ENCODE measurements around the gene ABCB1.
"Not testable (repeated sequence)": the region's sequence is repeated elsewhere in the genome, so short reads cannot be mapped to it uniquely, and the experiment has no call there.

The ABCB1 gene

DNA sequence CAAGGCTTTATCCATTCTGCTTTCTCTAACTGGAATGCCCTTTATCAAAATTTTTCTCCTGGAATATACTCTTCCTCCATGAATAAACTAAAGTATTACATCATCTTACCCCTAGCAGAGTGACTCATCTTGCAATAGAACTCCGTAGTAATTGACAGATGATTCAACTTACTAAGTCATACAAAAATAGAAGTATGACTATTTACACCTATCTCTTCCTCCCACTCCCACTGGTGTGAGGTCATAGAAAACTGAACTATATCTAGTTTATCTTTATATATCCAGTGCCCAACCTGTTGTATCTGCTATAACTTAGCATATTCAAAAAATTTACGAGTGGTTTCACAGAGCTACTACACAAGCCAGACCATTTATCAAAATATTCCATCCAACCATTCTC, 26.1 kb downstream of the ABCB1 start:
- DNase-seq = no peak

DNA sequence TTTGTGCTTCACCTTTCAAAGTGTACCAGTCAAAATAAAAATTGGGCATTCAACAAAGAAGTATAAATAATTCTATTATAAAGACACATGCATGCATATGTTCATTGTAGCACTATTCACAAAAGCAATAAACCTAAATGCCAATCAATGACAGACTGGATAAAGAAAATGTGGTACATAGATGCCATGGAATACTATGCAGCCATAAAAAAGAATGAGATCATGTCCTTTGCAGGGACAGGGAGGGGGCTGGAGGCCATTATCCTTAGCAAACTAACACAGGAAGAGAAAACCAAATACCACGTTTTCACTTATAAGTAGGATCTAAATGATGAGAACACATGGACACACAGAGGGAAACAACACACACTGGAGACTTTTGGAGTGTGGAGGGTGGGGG, 28.2 kb downstream of the ABCB1 start:
- DNase-seq = not testable (repeated sequence)

DNA sequence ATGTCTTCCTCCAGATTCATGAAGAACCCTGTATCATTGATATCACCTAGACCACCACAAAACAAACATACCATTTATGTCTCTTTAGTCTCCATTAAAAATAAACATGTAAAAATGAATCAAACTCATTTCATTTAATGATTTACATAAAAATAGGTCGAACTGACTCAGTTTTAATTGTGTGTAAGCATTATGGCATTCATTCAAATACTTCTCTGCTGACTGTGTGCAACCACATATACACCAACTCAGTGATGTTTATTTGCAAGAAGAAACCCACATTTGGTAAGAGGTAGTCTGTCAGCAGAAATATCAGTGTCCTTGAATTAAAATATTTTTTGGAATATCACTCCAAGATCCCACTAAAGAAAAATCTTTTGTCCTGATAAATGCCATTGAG, 30.5 kb downstream of the ABCB1 start:
- DNase-seq = no peak

DNA sequence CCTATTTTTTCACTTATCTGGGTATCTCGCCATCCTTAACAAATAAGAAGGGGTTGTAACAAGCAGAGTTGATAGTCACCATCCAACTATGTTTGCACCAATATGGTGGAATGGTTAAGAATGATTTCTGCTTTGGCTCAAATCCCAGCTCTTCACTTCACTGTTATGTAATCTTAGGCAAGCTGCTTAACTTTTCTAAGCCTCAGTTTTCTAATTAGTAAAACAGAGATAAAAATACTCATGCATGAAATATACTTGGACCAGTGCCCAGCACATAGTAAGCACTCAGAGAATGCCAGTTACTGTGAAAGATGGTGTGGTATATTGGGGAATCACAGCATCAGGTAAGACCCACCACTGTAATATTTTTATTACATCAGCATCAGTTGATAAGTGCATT, 33.6 kb downstream of the ABCB1 start:
- no peak for DNase-seq

DNA sequence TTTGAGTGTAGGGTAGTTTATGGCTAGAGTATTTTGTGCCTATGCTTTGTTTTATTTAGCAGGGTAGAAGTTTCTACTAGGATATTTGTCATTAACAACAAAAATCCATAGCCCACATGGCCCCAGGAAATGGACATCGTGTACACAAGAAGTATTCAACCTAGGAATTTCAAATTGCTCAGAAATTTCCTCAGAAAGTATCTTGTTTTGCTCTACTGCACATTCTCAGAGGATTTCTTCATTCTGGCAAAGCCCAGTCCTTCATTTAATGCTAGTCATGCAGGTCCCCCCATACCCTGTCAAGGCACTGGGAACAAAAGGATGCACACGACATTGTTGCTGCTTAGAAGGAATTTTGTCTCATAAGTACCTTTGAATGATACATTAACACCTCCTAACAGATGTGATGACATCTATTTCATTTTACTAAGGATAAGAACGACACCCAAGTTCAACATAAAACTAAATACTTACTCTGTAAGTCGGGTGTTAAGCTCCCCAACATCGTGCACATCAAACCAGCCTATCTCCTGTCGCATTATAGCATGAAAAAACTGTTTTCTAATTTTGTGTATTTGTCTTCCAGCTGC, 34.3 kb downstream of the ABCB1 start:
- no peak for DNase-seq

DNA sequence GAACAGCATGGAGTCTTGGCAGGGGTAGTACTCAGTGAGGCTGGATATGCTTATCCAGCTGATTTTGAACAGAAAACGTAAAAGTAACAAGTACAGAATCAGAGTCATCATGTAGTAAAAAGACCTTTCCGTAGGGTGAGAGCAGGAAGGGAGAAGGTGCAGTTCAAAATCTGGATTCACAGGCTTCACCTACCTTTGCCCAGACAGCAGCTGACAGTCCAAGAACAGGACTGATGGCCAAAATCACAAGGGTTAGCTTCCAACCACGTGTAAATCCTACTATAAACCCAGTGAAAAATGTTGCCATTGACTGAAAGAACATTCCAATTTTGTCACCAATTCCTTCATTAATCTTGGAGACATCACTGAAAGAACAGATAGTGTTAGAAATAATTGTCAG, 34.8 kb downstream of the ABCB1 start:
- DNase-seq = no peak

DNA sequence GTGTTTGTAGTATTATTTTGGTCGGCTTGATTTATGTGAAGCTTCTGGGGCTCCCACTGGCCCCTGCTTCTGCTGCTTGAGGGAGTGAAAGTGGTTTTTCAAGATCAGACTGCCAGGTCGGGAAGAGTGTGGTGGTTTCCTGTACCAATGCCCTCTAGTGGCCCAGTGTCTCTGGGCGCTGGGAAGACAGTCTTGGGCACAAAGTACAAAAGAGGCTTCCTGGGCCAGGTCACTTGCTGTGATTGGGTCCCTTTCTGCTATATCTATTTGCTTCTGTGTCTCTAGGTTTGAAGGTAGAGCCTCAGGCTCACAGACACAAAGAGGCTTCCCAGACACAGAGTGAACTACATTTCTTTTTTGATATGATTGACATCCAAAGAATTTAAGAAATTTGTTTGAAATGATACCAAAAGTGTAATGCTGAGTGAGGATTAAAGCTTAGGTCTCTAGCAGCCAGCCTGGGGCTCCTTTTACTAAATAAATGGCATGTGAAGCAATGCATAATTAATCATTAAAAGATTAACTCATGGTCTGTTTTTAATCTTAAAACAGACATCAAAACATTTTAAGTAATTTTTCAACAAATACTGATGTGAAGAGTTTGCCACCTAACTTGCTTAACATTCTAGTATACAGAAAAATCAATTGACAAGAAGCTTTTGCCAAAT, 36.3 kb downstream of the ABCB1 start:
- no peak for DNase-seq

DNA sequence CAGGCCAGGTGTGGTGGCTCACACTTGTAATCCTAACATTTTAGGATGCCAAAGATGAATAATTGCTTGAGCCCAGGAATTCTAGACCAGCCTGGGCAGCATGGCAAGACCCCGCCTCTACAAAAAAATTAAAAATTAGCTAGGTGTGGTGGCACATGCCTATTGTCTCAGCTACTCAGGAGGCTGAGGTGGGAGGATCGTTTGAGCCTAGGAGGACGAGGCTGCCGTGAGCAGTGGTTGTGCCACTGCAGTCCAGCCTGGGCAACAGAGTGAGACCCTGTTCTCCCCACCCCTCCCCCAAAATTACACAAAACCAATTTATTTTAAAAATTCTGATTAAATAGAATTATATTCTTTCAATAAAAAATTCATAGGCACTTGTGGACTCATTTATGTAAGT, 39.0 kb downstream of the ABCB1 start:
- DNase-seq = no peak

DNA sequence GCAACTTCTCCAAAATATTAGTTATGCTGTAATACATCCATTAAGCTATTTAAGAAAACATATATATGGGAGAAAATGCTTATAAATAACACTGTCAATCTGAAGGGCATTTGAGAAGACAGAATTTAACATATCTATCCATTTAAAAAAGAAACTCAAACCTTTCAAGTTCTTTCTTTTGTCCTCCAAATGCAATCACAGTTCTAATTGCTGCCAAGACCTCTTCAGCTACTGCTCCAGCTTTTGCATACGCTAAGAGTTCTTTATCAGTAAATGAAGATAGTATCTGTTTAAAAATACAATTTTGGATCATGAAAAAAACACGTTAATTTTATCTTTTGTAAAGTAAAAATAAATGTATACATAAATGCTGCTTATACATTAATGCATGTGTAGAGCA, 39.6 kb downstream of the ABCB1 start:
- no peak for DNase-seq

DNA sequence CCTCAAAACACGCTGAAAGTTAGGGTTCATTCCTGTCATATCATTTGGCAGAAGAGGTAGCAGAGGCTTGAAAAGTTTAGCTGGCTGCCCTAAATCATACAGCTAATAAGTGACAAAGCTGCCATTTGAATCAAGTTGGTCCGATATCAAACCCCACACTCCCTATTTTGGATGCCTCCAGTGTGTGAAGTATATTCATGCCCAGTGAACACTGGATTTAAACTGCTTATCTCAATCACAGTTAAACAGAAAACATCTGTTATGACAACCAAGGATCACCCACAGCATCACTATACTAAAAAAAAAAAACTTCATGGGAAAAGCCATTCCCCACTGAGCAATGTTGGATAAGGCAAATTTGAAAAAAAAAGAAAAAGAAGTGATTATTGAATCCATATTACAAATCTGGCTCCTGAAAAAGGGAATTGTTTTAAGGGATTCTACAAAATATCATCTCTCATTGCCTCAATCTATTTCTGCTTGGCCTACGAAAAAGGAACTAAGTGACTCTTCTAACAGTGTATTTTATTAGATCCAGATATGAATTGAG, 48.3 kb downstream of the ABCB1 start:
- no peak for DNase-seq

DNA sequence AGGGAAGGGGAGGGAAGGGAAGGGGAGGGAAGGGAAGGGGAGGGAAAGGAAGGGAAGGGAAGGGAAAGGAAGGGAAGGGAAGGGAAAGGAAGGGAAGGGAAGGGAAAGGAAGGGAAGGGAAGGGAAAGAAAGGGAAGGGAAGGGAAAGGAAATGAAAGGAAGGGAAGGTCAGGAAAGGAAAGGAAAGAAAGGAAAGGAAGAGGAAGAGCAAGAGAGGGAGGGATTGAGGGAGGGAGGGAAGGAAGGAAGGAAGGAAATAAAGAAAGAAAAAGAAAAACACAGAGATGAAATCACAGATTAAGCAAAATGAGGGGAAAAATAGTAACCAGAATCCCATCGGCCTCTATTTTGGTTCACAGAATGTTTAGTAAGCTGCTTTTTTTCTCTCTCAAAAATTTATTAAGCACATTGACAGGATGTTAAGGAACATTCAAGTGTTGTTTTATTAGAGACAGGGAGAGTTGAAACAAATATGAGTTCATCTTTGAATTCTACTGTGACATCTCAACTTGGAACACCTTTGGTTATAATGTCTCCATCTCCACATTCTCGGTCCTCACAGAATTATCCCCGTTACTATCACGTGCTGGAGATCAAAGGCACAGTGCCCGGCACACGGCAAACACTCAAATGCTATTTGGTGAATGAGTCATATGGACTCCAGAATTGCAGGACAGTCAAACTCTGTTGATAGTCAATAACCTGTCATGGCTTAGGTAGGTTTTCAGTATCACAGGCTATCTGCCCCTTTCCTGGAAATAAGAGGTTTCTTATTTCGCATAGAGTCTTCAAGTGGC, 52.4 kb downstream of the ABCB1 start:
- no peak for DNase-seq

DNA sequence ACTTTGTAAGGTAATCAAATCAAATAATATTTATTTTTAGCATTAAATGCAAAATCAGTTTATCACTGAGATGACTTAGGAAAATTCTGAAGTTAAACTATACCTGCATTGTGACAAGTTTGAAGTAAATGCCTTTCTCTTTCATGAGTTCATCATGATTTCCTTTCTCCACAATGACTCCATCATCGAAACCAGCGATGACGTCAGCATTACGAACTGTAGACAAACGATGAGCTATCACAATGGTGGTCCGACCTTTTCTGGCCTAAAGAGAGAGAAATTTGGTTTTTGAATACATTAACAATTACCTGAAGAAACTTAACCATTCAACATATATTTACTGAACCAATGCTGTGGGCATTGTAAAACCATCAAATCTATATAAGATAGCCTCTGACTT, 54.9 kb downstream of the ABCB1 start:
- DNase-seq = no peak

DNA sequence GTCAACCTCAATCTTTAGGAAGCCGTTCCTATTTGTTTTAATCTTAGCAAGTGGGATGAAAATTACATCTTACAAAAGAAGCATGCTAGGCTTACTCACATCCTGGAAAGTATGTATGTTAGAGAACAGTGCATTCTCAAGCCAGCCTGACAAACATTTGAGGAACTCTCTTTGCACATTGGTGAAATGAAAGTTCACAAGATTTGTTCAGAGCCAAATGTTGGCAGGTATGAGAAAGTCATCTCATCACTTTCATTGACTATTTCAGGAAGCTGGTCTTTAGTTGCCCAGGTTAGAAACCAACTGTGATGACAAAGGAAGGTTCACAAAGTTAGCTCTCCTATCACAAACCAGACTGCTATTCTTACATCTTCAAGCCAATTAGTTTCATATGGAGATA, 57.1 kb downstream of the ABCB1 start:
- no peak for DNase-seq

DNA sequence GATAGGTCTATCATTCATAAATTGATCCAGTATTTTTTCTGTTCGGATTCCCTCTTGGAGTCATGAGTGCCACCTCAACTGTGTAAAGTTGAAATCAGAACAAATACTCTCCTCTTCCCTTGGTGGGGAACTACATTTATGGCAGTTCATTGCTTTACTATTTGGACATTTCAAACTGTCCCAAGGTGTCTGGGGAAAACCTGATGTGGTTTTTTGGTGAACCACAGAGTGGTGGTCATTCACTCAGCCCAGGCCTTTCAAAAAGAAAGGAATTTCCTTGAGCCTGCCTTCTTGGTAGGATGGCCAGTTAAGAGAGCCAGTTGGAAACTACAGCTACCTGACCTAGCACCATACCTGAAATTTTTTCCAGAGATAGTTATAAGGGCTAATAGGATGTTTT, 59.0 kb downstream of the ABCB1 start:
- no peak for DNase-seq

DNA sequence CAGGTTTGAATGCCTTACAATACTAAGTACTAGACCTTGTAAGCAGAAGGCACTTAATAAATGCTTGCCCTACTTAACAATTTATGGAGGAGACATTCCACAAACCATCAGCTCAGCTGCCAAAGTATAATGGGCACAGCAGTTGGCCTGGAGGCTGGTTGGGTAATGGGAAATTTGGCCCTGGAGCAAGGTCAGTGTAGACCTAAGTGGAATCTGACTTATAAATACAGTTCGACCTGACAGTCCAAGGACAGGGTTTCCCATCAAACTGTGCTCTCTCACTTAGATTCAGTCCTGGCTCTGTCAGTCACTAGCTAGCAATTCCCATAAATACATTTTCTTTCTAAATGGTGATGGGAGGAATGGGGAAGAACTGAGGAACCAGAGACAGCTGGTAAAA, 62.6 kb downstream of the ABCB1 start:
- DNase-seq = no peak

DNA sequence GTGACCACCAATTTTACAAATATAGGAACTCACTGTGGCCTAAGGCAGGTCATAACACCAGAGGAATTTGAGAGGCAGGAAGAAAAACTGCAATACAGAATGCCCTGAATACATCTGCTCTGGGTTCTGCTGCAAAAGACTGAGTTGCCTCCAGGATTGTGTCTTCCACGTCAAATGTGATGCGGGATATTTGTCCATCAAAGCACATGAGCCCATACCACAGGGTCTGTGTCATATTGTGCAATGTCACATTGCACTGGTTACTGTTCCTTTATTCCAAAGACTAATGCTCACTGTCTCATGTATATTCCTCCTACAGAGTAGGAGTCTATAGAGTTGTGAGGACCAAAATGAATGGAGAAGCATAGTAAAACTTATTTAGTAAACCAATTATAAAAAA, 66.6 kb downstream of the ABCB1 start:
- DNase-seq = no peak

DNA sequence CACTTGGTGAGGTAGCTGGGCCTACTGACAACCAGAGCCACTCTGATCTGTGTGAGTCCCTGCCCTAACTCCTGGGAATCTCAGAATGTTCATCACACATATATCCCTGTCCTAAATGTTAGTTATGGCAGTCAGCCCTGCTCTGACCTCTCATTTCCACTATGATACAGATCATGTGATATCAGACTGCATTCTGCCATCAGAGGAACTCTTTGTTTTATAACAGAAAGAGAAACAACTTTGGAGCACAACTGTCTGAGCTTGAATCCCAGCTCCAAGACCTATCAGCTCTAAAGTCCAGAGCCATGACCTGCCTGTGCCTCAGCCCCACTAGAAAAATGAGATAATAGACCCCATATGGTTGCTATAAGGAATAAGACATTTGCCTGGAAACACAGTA, 70.6 kb downstream of the ABCB1 start:
- DNase-seq = no peak

DNA sequence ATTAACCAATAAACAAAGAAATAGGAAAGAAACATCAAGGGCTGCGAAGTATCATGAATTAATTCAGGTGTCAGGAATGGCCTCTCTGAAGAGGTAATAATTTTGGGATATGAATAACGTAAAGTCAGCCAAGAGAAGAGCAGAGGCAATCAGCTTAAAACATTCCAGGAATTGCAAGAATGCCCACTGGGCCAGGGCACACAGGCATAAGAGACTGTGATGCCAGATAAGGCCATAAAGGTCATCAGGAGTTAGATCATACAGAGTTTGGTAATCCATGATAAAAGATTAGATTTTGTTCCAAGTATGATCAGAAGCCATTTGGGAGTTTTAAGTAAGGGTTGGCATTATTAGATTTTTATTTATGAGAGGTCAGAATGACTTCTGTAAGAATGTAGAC, 72.0 kb downstream of the ABCB1 start:
- DNase-seq = no peak

DNA sequence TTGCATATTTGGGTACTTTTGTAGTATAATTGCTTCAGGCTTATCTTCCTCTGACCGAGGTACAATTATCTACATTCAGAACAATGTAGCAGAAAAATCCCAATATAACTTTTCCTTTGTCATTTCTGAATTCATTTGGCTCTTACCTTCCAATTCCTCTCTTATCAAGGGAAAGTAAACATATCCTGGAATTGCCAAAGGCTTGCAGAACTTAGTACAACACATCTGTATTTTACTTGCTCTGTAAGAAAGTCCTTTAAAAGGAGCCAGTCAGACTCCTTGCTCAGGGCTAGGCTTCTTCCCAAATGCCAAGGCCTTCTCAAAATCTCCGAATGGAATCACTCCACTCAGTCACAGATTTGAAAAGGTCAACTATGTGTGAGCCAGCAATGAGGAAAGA, 81.9 kb downstream of the ABCB1 start:
- DNase-seq = no peak

DNA sequence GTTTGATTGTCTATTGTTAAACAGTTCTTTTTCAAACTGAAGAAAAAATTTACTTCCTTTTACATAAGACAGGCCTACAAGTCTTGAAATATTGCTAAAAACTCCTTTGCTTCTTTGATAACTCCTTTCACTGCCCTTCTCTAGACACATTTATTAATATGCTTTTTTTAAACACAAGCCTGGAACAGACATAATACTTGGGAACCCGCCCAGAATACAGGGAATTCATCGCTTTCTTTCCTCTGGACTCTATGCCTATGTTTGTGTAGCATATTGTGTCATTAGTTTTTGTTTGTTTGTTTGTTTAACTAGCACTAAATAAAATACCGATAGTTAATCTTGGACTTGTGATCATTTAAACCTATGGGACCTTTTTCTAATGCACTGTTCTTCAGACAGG, 82.8 kb downstream of the ABCB1 start:
- DNase-seq = no peak

DNA sequence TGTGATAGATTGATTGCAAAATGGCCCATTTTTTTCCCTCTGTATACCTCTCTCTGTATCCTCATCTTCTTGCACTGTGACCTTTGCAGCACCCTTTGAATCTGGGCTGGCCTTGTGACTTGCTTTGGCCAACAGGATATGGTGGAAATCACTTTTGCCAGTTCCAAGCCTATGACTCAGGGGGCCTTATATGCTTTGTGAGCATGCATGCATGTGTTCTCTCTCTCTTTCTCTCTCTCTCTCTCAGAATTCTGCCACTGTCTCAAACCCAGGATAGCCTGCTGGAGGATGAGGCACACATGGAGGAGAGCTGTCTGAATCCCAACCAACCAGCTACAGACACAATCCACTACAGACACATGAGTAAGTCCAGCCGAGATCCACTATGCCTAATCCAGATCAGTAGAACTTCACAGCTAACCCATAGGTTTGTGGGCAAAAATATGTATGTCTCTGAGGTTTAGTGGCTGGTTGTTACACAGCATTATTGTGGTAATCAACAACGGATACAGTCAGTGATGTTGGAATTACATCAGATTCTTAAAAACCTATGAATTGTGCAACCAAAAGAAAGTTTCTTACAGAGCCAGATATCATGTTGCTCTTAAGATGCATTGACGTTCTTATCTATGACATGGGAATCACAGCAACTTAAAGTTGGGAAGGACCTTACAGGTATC, 83.4 kb downstream of the ABCB1 start:
- no peak for DNase-seq

DNA sequence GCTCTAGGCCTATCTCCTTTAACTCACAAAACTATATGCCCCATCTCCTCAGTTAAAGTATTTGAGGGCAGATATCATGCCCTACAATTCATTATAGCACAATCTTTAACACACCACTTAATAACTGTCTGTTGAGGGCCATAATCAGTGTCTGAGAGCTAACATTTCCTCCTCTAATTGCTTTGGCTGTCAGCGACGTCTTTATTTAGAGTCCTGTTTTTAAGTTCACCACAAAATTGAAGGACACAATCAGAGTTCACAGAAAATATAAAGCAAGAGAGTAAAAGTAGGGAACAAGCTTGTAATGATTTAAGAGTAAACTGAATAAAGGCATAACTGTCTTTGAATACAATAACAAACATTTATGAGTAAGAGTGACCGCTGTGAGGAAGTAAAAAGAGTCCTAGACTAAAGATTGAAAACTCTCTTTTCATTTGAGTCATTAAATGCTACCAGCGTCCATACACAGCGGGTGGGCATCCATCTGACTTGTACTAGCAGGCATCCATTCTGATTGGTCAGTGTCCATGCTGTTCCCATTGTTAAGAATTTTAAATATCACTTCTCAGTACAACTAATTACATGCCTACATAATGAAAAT, 86.8 kb downstream of the ABCB1 start:
- no peak for DNase-seq

DNA sequence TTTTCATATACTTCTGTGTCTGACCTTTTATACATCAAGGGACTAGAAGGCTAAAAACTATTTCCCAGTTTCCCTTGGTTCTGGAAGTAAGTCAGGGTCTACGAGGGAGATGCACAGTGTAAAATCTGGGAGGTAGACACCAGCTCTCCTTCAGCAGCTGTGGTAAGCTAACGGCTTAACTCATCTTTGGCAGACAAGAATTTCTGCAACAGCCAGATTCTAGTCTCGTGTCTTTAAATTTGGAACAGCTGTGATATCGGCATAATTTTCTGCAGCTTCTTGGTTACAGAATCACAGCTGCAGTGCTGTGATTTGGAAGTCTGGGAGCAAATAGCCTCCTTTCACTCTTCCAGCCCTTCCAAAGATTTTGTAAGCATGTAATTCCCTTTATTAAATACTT, 87.8 kb downstream of the ABCB1 start:
- DNase-seq = no peak

Measured in NK-92 treated with Interleukin-12 subunit alpha and Interleukin-12 subunit beta, amount 100 ng/mL, for 24 hours (cell line).